DOHH2 (cell line): Measurements from ENCODE around the gene ZBTB1.

Experiments
- EZH2phosphoT487 ChIP-seq: fragments of 200-600 bp; sonication (generic); IDR thresholded peaks from 2 replicates; pipeline ENCODE4 v1.6.1; 2017; ENCODE audit warnings: borderline replicate concordance, mild to moderate bottlenecking, antibody characterized with exemption, low read length, moderate library complexity, mixed read lengths
- TF ChIP-seq, protein P1 (sequence below): fragments of 200-600 bp; sonication (generic); IDR thresholded peaks from one replicate; pipeline ENCODE4 v1.5.1; 2014; ENCODE audit warnings: antibody characterized with exemption, mild to moderate bottlenecking, low read depth, low read length; ENCODE audit not compliant: poor library complexity, severe bottlenecking

DNA sequence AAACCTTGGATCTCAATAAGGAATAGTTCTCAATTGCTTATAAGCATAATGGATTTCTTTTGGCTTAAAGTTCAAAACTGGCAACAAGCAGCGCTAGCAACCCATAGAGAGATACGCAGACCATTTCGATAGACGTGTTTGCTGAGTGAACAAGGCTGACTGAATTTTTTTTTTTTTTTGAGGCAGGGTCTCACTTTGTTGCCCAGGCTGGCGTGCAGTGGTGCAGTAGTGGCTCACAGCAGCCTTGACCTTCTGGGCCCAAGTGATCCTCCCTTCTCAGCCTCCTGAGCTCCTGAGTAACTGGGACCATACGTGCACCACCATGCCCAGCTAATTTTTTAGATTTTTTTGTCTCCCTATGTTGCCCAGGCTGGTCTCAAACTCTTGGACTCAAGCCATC is 40.7 kb upstream of the ZBTB1 start:
- TF ChIP-seq, protein P1, sequence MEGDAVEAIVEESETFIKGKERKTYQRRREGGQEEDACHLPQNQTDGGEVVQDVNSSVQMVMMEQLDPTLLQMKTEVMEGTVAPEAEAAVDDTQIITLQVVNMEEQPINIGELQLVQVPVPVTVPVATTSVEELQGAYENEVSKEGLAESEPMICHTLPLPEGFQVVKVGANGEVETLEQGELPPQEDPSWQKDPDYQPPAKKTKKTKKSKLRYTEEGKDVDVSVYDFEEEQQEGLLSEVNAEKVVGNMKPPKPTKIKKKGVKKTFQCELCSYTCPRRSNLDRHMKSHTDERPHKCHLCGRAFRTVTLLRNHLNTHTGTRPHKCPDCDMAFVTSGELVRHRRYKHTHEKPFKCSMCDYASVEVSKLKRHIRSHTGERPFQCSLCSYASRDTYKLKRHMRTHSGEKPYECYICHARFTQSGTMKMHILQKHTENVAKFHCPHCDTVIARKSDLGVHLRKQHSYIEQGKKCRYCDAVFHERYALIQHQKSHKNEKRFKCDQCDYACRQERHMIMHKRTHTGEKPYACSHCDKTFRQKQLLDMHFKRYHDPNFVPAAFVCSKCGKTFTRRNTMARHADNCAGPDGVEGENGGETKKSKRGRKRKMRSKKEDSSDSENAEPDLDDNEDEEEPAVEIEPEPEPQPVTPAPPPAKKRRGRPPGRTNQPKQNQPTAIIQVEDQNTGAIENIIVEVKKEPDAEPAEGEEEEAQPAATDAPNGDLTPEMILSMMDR: no peak
- TF ChIP-seq EZH2phosphoT487: no peak
